Esophagus squamous epithelium (tissue), 5 donors: Measurements from ENCODE around the gene PCDHB16. TPM values are rescaled to one million over a fixed set of nuclear protein-coding genes. Genes with fewer than 3 reads are reported as not detected.
"Not testable (repeated sequence)": the region's sequence is repeated elsewhere in the genome, so short reads cannot be mapped to it uniquely, and the experiment has no call there.

ENCODE experiments used
- DNase-seq: peaks from one replicate; lab custom pipeline; 2025; lab: John Stamatoyannopoulos, UW
- H3K27ac ChIP-seq, 4 donors: fragments of 200-600 bp; sonication (generic); one replicate each; pipeline ENCODE4 v1.5.1; 2016 to 2019; ENCODE audit warnings: mild to moderate bottlenecking in 1 of 4
- H3K27me3 ChIP-seq, 4 donors: fragments of 200-600 bp; sonication (generic); 1 replicate in 3 of 4; 2 replicates in 1 of 4; pipeline versions ENCODE4 v1.5.1 to v1.6.0; 2017 to 2021; ENCODE audit warnings: antibody characterized with exemption in 1 of 4
- H3K36me3 ChIP-seq, 3 donors: fragments of 200-600 bp; sonication (generic); one replicate each; pipeline ENCODE4 v1.5.1; 2016 to 2019
- H3K4me1 ChIP-seq, 3 donors: fragments of 200-600 bp; sonication (generic); one replicate each; pipeline ENCODE4 v1.5.1; 2017 to 2019
- H3K4me3 ChIP-seq, 4 donors: fragments of 200-600 bp; sonication (generic); 1 replicate in 3 of 4; 2 replicates in 1 of 4; pipeline ENCODE4 v1.5.1; 2016 to 2019; ENCODE audit warnings: mild to moderate bottlenecking in 2 of 4, moderate library complexity in 1 of 4
- H3K9me3 ChIP-seq, 3 donors: fragments of 200-600 bp; sonication (generic); one replicate each; pipeline ENCODE4 v1.5.1; 2016 to 2019
- CTCF ChIP-seq, 6 experiments: fragments of 450-650 bp in 4 of 6; fragments of 200-600 bp in 2 of 6; sonication (generic) in 2 of 6; IDR thresholded peaks; one replicate each; pipeline ENCODE4 v1.5.1; 2016 to 2019; ENCODE audit warnings: antibody characterized with exemption in 6 of 6, mild to moderate bottlenecking in 4 of 6, moderate library complexity in 4 of 6
- POLR2A ChIP-seq, 4 donors: fragments of 450-650 bp; IDR thresholded peaks; one replicate each; pipeline ENCODE4 v1.6.1; 2017; ENCODE audit warnings: antibody characterized with exemption in 4 of 4, mild to moderate bottlenecking in 4 of 4, moderate library complexity in 3 of 4
- WGBS, 2 donors: methylation state at CpG; one replicate each; pipeline ENCODE4 v1.1.5; 2018; 5-methylcytosine and 5-hydroxymethylcytosine counted together
- intact Hi-C: fragments of 100-400 bp; cut with DNase I; formaldehyde crosslinking; loops from one replicate; pipeline ENCODE4 v1.15.0; 2022
- total RNA-seq, 4 donors: library from RNA; depleted of rRNA; stranded (reverse); fragments of >200 nt; gene quantifications; one replicate each; pipeline ENCODE4 v1.1.0, GENCODE V29; 2016
- donor health status: DM: yes; HTN: yes; CAD: no.

The PCDHB16 gene
- total RNA-seq, 4 donors from 2014 or later, result 0.11 to 1.3 (median 0.61) TPM

GRCh38 chr5:141213656-141214339 is 31.6 kb downstream of the PCDHB16 start, which contains the start of gene PCDHB13:
TSS of gene PCDHB13 (plus strand) at chr5:141213919. CDS start at chr5:141214124, 205 bp downstream.
- H3K9me3 ChIP-seq, result peaks cover 4 to 66% (median 45%) of the 10 kb centered on the region in 3 donors
- H3K27ac ChIP-seq, H3K4me1 ChIP-seq, H3K36me3 ChIP-seq, DNase-seq, intact Hi-C loops: not testable (repeated sequence)
- peak in 5 of 6 experiments; percentile 10 to 52 (median 30) for TF ChIP-seq CTCF (IDR thresholded peaks at IDR 0.05)
- H3K27me3 ChIP-seq, result peaks cover 0 to 28% (median 0%) of the 10 kb centered on the region in 4 donors
- WGBS, 2 donors, result 14 to 18% methylated on average over 10 to 13 of the region's 18 CpGs
- peak within 1 kb of the TSS in 3 of 4 donors; percentile 15 to 45 (median 16) for H3K4me3 ChIP-seq

DNA sequence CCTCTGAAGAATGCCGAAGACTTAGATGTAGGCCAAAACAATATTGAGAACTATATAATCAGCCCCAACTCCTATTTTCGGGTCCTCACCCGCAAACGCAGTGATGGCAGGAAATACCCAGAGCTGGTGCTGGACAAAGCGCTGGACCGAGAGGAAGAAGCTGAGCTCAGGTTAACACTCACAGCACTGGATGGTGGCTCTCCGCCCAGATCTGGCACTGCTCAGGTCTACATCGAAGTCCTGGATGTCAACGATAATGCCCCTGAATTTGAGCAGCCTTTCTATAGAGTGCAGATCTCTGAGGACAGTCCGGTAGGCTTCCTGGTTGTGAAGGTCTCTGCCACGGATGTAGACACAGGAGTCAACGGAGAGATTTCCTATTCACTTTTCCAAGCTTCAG is 32.4 kb downstream of the PCDHB16 start:
- intact Hi-C loops, result not testable (repeated sequence)

DNA sequence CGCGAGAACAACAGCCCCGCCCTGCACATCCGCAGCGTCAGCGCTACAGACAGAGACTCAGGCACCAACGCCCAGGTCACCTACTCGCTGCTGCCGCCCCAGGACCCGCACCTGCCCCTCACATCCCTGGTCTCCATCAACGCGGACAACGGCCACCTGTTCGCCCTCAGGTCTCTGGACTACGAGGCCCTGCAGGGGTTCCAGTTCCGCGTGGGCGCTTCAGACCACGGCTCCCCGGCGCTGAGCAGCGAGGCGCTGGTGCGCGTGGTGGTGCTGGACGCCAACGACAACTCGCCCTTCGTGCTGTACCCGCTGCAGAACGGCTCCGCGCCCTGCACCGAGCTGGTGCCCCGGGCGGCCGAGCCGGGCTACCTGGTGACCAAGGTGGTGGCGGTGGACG is 33.3 kb downstream of the PCDHB16 start:
- 67% methylated on average over 13 of the region's 40 CpGs; no CpG with 5 or more reads in 1 of the 2 donors for whole genome bisulfite sequencing, 2 donors
- Histone ChIP-seq H3K27me3 (peaks cover 0 to 12% (median 0%) of the 10 kb centered on the region in 4 donors), H3K9me3 (peaks cover 4 to 63% (median 36%) of the 10 kb centered on the region in 3 donors), H3K4me3 (peak overlapping the region in 1 of 4 donors; percentile 4)
- H3K4me1 ChIP-seq, H3K27ac ChIP-seq, intact Hi-C loops, DNase-seq, H3K36me3 ChIP-seq: not testable (repeated sequence)

More for the DNA sequence above, 32.4 kb downstream of the PCDHB16 start:
- H3K4me3 ChIP-seq, H3K27ac ChIP-seq, H3K36me3 ChIP-seq, DNase-seq, H3K4me1 ChIP-seq: not testable (repeated sequence)
- Histone ChIP-seq H3K9me3 (peaks cover 4 to 66% (median 41%) of the 10 kb centered on the region in 3 donors), H3K27me3 (peaks cover 0 to 21% (median 0%) of the 10 kb centered on the region in 4 donors)
- 66 to 70% methylated on average over 4 to 6 of the region's 12 CpGs for WGBS, 2 donors

GRCh38 chr5:141216035-141216434 is 33.8 kb downstream of the PCDHB16 start:
- WGBS, 2 donors, result 34 to 36% methylated on average over 3 to 4 of the region's 26 CpGs
- intact Hi-C loops, H3K27me3 ChIP-seq, H3K27ac ChIP-seq, H3K4me3 ChIP-seq, DNase-seq, H3K4me1 ChIP-seq, H3K36me3 ChIP-seq: not testable (repeated sequence)
- peaks cover 4 to 58% (median 32%) of the 10 kb centered on the region in 3 donors for H3K9me3 ChIP-seq

GRCh38 chr5:141223112-141223783 is 41.1 kb downstream of the PCDHB16 start, which contains the start of gene PCDHB14:
TSS of gene PCDHB14 (plus strand) at chr5:141223343. CDS start at chr5:141223506, 163 bp downstream.
- 25 to 30% methylated on average over 15 of the region's 15 CpGs for WGBS, 2 donors
- intact Hi-C loops, result no loop called here
- no peaks in the 10 kb centered on the region for H3K27me3 ChIP-seq
- no peak for DNase-seq
- H3K4me1 ChIP-seq, result no peaks in the 10 kb centered on the region
- H3K36me3 ChIP-seq, result no peaks in the 10 kb centered on the region
- H3K9me3 ChIP-seq, result peaks cover 0 to 73% (median 51%) of the 10 kb centered on the region in 3 donors
- no peak within 1 kb of the TSS for H3K27ac ChIP-seq
- H3K4me3 ChIP-seq, result peak within 1 kb of the TSS in 2 of 4 donors; percentile 18 to 48
- peak in 1 of 6 experiments; percentile 6 for TF ChIP-seq CTCF (IDR thresholded peaks at IDR 0.05)
- TF ChIP-seq POLR2A (IDR thresholded peaks at IDR 0.05), result no peak

DNA sequence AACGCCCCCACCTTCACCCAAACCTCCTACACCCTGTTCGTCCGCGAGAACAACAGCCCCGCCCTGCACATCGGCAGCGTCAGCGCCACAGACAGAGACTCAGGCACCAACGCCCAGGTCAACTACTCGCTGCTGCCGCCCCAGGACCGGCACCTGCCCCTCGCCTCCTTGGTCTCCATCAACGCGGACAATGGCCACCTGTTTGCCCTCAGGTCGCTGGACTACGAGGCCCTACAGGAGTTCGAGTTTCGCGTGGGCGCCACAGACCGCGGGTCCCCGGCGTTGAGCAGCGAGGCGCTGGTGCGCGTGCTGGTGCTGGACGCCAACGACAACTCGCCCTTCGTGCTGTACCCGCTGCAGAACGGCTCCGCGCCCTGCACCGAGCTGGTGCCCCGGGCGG is 42.7 kb downstream of the PCDHB16 start:
- DNase-seq, intact Hi-C loops, H3K4me1 ChIP-seq, H3K4me3 ChIP-seq, H3K27me3 ChIP-seq, H3K36me3 ChIP-seq, H3K27ac ChIP-seq: not testable (repeated sequence)
- H3K9me3 ChIP-seq, result peaks cover 0 to 65% (median 44%) of the 10 kb centered on the region in 3 donors
- WGBS, 2 donors, result 45% methylated on average over 5 of the region's 40 CpGs; no CpG with 5 or more reads in 1 of the 2 donors

DNA sequence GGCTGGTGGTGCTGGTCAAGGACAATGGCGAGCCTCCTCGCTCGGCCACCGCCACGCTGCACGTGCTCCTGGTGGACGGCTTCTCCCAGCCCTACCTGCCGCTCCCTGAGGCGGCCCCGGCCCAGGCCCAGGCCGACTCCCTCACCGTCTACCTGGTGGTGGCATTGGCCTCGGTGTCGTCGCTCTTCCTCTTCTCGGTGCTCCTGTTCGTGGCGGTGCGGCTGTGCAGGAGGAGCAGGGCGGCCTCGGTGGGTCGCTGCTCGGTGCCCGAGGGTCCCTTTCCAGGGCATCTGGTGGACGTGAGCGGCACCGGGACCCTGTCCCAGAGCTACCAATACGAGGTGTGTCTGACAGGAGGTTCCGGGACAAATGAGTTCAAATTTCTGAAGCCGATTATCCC is 43.2 kb downstream of the PCDHB16 start:
- H3K27me3 ChIP-seq, H3K36me3 ChIP-seq, H3K4me1 ChIP-seq, intact Hi-C loops, H3K27ac ChIP-seq, DNase-seq, H3K4me3 ChIP-seq: not testable (repeated sequence)
- WGBS, 2 donors, result 42 to 43% methylated on average over 4 to 5 of the region's 30 CpGs
- peaks cover 0 to 66% (median 47%) of the 10 kb centered on the region in 3 donors for H3K9me3 ChIP-seq
